Measurements from ENCODE around the gene UAP1L1. TPM values are rescaled to one million over a fixed set of nuclear protein-coding genes. Genes with fewer than 3 reads are reported as not detected.

The UAP1L1 gene
- total and polyA plus RNA-seq, 10 donors, result 12.5 to 35.9 (median 26.6) TPM

GRCh38 chr9:137046088-137046787, 31.1 kb upstream of the UAP1L1 start, which contains the start of gene NPDC1:
Gene NPDC1, minus strand, starts transcription at chr9:137046177. Its CDS starts 188 bp downstream, at chr9:137045989.
- H3K27me3 ChIP-seq (replicated peaks in 1 of 7), result peaks cover 11 to 99% (median 79%) of the 10 kb centered on the region in 7 donors
- DNase-seq, result peak; percentile 93
- H3K27ac ChIP-seq, result peak within 1 kb of the TSS; percentile 1 to 83 (median 79)
- peaks cover 24 to 72% (median 53%) of the 10 kb centered on the region in 6 donors for H3K4me1 ChIP-seq
- H3K9me3 ChIP-seq, result no peaks in the 10 kb centered on the region
- H3K36me3 ChIP-seq, result no peaks in the 10 kb centered on the region
- TF ChIP-seq, protein P1, sequence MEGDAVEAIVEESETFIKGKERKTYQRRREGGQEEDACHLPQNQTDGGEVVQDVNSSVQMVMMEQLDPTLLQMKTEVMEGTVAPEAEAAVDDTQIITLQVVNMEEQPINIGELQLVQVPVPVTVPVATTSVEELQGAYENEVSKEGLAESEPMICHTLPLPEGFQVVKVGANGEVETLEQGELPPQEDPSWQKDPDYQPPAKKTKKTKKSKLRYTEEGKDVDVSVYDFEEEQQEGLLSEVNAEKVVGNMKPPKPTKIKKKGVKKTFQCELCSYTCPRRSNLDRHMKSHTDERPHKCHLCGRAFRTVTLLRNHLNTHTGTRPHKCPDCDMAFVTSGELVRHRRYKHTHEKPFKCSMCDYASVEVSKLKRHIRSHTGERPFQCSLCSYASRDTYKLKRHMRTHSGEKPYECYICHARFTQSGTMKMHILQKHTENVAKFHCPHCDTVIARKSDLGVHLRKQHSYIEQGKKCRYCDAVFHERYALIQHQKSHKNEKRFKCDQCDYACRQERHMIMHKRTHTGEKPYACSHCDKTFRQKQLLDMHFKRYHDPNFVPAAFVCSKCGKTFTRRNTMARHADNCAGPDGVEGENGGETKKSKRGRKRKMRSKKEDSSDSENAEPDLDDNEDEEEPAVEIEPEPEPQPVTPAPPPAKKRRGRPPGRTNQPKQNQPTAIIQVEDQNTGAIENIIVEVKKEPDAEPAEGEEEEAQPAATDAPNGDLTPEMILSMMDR (IDR thresholded peaks at IDR 0.05 in 8 of 11, conservative IDR thresholded peaks at IDR 0.05 in 3 of 11), result peak; percentile 58 to 91 (median 87)
- TF ChIP-seq POLR2A (IDR thresholded peaks at IDR 0.05) (no peak), POLR2AphosphoS5 (IDR thresholded peaks at IDR 0.05) (peak; percentile 20 to 67 (median 56))
- H3K4me3 ChIP-seq, result peak within 1 kb of the TSS; percentile 37 to 77 (median 52)
- 0 to 1% (median 1%) methylated on average over 43 to 57 of the region's 57 CpGs for WGBS, 5 donors
- intact Hi-C loops (cut with DNase I; ENCODE audit: low total_unique reads), result no loop called here

DNA sequence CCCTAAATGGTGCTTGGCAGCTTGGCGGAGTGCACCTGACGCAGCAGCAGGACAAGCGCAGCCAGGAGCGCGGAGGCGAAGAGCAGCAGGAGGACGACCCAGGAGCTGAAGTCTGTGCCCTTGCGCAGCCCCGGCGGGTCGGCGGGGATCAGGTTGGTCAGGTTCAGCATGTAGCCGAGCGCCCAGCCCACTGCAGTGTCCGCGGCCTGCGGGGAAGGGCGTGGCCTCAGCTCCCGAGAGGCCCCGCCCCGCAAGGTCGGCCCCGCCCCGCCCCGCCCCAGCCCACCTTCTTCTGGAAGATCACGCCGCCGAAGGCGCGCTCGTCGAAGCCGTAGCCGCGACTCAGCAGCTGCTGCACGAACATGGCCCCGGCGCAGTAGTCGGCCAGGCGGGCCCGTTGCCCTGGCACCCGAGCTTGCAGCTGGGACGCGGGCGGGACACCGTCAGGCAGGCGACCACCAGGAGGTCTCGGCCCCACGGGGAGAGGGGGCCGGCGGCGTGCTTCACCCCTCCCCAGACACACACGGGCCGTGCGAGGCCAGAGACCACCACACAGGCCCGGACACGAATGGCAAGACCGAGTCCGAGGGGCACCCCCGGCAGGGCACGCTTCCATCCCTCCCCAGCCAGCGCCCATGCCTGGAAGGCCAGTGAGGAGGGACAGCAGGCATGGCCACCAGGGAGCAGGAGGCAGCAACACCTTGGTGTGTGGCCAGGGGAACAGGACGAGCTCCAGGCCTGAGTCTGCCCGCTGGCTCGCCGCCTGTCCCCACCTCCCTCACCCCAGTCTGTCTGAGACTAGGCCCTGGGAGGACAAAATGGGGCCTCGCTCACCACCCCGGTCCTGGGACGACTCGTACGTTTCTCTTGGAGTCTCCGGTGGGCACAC, 28.4 kb upstream of the UAP1L1 start:
- Histone ChIP-seq H3K4me1 (peaks cover 25 to 64% (median 48%) of the 10 kb centered on the region in 6 donors), H3K4me3 (no peak overlapping the region), H3K36me3 (no peaks in the 10 kb centered on the region), H3K27ac (no peak overlapping the region), H3K9me3 (no peaks in the 10 kb centered on the region), H3K27me3 (replicated peaks in 1 of 7) (peaks cover 15 to 100% (median 98%) of the 10 kb centered on the region in 7 donors)
- TF ChIP-seq POLR2AphosphoS5 (IDR thresholded peaks at IDR 0.05), result no peak
- TF ChIP-seq, protein P1 (IDR thresholded peaks at IDR 0.05 in 8 of 11, conservative IDR thresholded peaks at IDR 0.05 in 3 of 11), result no peak
- TF ChIP-seq POLR2A (IDR thresholded peaks at IDR 0.05), result no peak
- no peak for DNase-seq
- intact Hi-C loops (cut with DNase I; ENCODE audit: low total_unique reads), result no loop called here
- 36 to 62% (median 44%) methylated on average over 21 to 72 of the region's 72 CpGs for WGBS, 5 donors

- 34 to 48% (median 42%) methylated on average over 26 to 38 of the region's 38 CpGs for WGBS, 5 donors
- H3K4me3 ChIP-seq, result no peak overlapping the region
- DNase-seq, result no peak
- H3K9me3 ChIP-seq, result no peaks in the 10 kb centered on the region
- intact Hi-C loops (cut with DNase I; ENCODE audit: low total_unique reads), result no loop called here
- TF ChIP-seq POLR2AphosphoS5 (IDR thresholded peaks at IDR 0.05) (no peak), POLR2A (IDR thresholded peaks at IDR 0.05) (no peak)
- TF ChIP-seq, protein P1 (IDR thresholded peaks at IDR 0.05 in 8 of 11, conservative IDR thresholded peaks at IDR 0.05 in 3 of 11), result peak in 10 of 11 experiments; percentile 12 to 68 (median 40)
- no peaks in the 10 kb centered on the region for H3K36me3 ChIP-seq
- peaks cover 21 to 64% (median 46%) of the 10 kb centered on the region in 6 donors for H3K4me1 ChIP-seq
- peaks cover 15 to 100% (median 97%) of the 10 kb centered on the region in 7 donors for H3K27me3 ChIP-seq (replicated peaks in 1 of 7)
- H3K27ac ChIP-seq, result no peak overlapping the region
These were observed 27.5 kb upstream of the UAP1L1 start for GRCh38 chr9:137049544-137050449.

All from spleen (tissue), 11 donors.